ENCODE results near the gene MAGI2. TPM values are rescaled to one million over a fixed set of nuclear protein-coding genes. Genes with fewer than 3 reads are reported as not detected.

MAGI2 gene
- total RNA-seq, 4 donors from 2014 or later: 7.8 to 44.7 (median 21.1) TPM

DNA sequence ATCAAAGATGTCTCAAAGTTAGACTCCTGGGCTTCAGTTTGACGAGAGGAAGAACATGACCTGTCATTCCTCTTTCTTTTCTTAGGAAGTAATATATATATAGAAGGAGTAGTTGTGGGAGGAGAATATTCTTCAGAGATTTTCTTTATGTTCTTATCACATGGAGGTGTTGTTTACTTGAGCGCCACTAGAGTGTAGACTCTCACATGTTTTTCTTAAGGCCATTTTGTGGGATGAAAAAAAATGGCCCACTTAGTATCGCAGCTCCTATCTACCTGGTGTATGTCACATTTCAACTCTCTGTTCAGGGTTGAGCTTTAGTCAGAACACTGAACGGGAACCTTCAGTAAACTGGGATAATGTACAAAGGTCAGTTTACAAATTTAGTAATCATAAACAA, 1009.7 kb downstream of the MAGI2 start:
- no peaks in the 10 kb centered on the region for H3K27me3 ChIP-seq
- no peaks in the 10 kb centered on the region for H3K9me3 ChIP-seq
- TF ChIP-seq EP300 (IDR thresholded peaks at IDR 0.05) (no peak), CTCF (IDR thresholded peaks at IDR 0.05) (no peak), POLR2AphosphoS5 (IDR thresholded peaks at IDR 0.05) (no peak), POLR2A (IDR thresholded peaks at IDR 0.05) (no peak)
- no peak overlapping the region for H3K27ac ChIP-seq
- ATAC-seq: no peak
- 66 to 92% methylated on average over 3 to 4 of the region's 4 CpGs for WGBS, 2 donors (ENCODE audit: low coverage in 1 of 2)
- no peak overlapping the region for H3K4me3 ChIP-seq
- no peaks in the 10 kb centered on the region for H3K4me1 ChIP-seq
- H3K36me3 ChIP-seq: no peaks in the 10 kb centered on the region

DNA sequence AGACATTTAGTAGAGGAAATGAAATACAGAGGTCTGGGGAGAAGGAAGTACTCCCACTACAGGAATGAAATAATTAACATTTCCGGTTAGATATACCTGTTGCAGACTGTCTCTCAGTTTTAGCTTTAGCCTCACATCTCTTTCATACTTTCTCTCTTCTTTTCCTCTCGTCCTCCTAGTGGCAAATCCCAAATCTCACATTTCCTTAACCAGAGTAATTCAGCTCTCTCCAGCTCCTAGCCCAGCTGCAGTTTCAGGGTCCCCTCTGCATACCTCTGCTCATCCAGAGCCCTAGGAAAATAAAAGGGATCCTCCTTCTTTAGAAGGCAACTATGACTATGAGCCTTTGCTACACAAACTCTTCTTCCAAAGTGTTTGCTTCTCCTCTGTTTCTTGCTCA, 1011.7 kb downstream of the MAGI2 start:
- no peaks in the 10 kb centered on the region for H3K36me3 ChIP-seq
- no peaks in the 10 kb centered on the region for H3K9me3 ChIP-seq
- ATAC-seq: no peak
- H3K27me3 ChIP-seq: no peaks in the 10 kb centered on the region
- no peak overlapping the region for H3K27ac ChIP-seq
- H3K4me1 ChIP-seq: no peaks in the 10 kb centered on the region
- WGBS, 2 donors (ENCODE audit: low coverage in 1 of 2): 58 to 69% methylated on average over 2 of the region's 2 CpGs
- no peak overlapping the region for H3K4me3 ChIP-seq
- TF ChIP-seq POLR2AphosphoS5 (IDR thresholded peaks at IDR 0.05) (no peak), CTCF (IDR thresholded peaks at IDR 0.05) (no peak), POLR2A (IDR thresholded peaks at IDR 0.05) (no peak), EP300 (IDR thresholded peaks at IDR 0.05) (no peak)

DNA sequence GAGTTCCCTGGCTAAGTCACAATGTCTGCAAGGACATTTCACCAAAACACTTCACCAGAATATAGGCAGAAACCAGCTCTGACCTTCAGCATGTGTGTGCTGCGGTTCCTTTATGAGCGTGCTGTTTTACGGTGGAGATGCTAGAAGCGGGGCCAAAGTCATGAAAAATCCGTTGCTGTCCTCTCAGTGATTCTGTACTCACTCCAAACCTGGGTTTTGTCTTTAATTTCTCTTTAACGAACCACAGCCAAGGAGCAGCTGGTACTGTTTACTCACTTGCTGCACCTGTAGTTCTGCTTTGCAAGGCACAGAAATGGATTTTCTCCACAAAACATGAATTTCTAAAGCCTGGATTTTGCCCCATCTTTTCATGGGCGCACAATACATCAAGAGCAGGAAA, 1015.0 kb downstream of the MAGI2 start:
- TF ChIP-seq POLR2AphosphoS5 (IDR thresholded peaks at IDR 0.05): no peak
- H3K4me3 ChIP-seq: no peak overlapping the region
- H3K36me3 ChIP-seq: no peaks in the 10 kb centered on the region
- no peaks in the 10 kb centered on the region for H3K9me3 ChIP-seq
- no peak overlapping the region for H3K27ac ChIP-seq
- H3K27me3 ChIP-seq: no peaks in the 10 kb centered on the region
- no peaks in the 10 kb centered on the region for H3K4me1 ChIP-seq
- WGBS, 2 donors (ENCODE audit: low coverage in 1 of 2): 86 to 90% methylated on average over 7 of the region's 7 CpGs
- ATAC-seq: no peak

- Histone ChIP-seq H3K36me3 (no peaks in the 10 kb centered on the region), H3K4me1 (no peaks in the 10 kb centered on the region), H3K4me3 (no peak overlapping the region), H3K27ac (no peak overlapping the region), H3K9me3 (no peaks in the 10 kb centered on the region), H3K27me3 (no peaks in the 10 kb centered on the region)
- no peak for ATAC-seq
- TF ChIP-seq POLR2A (IDR thresholded peaks at IDR 0.05) (no peak), CTCF (IDR thresholded peaks at IDR 0.05) (no peak), EP300 (IDR thresholded peaks at IDR 0.05) (no peak), POLR2AphosphoS5 (IDR thresholded peaks at IDR 0.05) (no peak)
- 53 to 65% methylated on average over 4 of the region's 5 CpGs for WGBS, 2 donors (ENCODE audit: low coverage in 1 of 2)
Observed at GRCh38 chr7:78437118-78437517, 1016.3 kb downstream of the MAGI2 start.

- 70 to 80% methylated on average over 1 to 4 of the region's 4 CpGs for WGBS, 2 donors (ENCODE audit: low coverage in 1 of 2)
- no peaks in the 10 kb centered on the region for H3K9me3 ChIP-seq
- no peak overlapping the region for H3K4me3 ChIP-seq
- no peak for ATAC-seq
- H3K27me3 ChIP-seq: no peaks in the 10 kb centered on the region
- no peaks in the 10 kb centered on the region for H3K4me1 ChIP-seq
- H3K36me3 ChIP-seq: no peaks in the 10 kb centered on the region
- TF ChIP-seq POLR2A (IDR thresholded peaks at IDR 0.05): no peak
- TF ChIP-seq POLR2AphosphoS5 (IDR thresholded peaks at IDR 0.05): no peak
- H3K27ac ChIP-seq: no peak overlapping the region
Observed at GRCh38 chr7:78435355-78435754, 1018.1 kb downstream of the MAGI2 start.

GRCh38 chr7:78434281-78434680, 1019.2 kb downstream of the MAGI2 start:
- no peak overlapping the region for H3K27ac ChIP-seq
- H3K4me1 ChIP-seq: no peaks in the 10 kb centered on the region
- no peaks in the 10 kb centered on the region for H3K9me3 ChIP-seq
- H3K27me3 ChIP-seq: no peaks in the 10 kb centered on the region
- WGBS, 2 donors (ENCODE audit: low coverage in 1 of 2): 85 to 89% methylated on average over 1 of the region's 1 CpG
- H3K36me3 ChIP-seq: no peaks in the 10 kb centered on the region
- no peak for ATAC-seq
- no peak for TF ChIP-seq CTCF (IDR thresholded peaks at IDR 0.05)
- H3K4me3 ChIP-seq: no peak overlapping the region
